HG03159 (cell line): ENCODE results near the gene FAM110D.

Experiments used
- ATAC-seq: cut with Tn5 transposase; IDR thresholded peaks from one replicate; pipeline ENCODE4 v1.9.1; 2021; ENCODE audit warnings: mild to moderate bottlenecking, moderate library complexity; ENCODE audit not compliant: unreplicated experiment

The FAM110D gene

DNA sequence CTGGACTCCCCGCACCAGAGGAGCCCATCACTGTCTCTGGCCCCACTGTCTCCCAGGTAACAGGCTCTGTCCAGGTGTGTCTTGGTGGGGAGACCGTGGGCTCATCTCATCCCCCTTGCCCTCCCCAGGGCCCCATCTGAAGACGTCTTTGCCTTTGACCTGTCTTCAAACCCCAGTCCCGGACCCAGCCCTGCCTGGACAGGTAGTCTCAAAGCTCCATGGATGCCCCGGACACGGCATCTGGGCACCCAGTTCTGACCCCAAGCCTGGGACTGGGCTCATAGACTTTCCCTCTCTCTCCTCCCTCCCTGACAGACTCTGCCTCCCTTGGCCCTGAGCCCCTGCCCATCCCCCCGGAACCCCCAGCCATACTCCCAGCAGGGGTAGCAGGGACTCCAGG lies 25.2 kb downstream of the FAM110D start:
- ATAC-seq: no peak

GRCh38 chr1:26184883-26185282 lies 26.0 kb downstream of the FAM110D start:
- ATAC-seq: no peak

- ATAC-seq: no peak
Measured at GRCh38 chr1:26187882-26188281, 29.0 kb downstream of the FAM110D start.

GRCh38 chr1:26188477-26188876 lies 29.6 kb downstream of the FAM110D start:
- no peak for ATAC-seq

DNA sequence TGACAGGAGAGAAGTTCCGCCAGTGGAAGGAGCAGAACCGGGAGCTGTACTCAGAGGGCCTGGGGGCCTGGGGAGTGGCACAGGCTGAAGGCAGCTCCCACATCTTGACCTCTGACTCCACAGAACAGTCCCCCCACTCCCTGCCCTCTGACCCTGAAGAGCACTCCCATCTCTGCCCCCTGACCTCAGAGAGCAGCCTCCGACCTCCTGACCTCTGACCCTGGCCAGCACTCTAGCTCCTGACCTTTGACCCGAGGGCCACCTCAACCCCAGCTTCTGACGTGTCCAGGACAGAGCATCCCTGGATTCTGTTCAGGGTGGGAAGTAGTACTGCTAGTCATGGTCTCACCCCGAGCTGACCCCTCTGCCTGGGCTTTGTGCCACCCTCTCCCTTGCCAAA lies 30.5 kb downstream of the FAM110D start:
- no peak for ATAC-seq

- no peak for ATAC-seq
Measured at GRCh38 chr1:26189751-26190275, 30.9 kb downstream of the FAM110D start.

- no peak for ATAC-seq
Measured at GRCh38 chr1:26190373-26190987, 31.6 kb downstream of the FAM110D start, which contains the start of gene CATSPER4. TSS of gene CATSPER4 (plus strand) at chr1:26190602. CDS start at chr1:26190628, 26 bp downstream.

GRCh38 chr1:26191739-26192138 lies 32.9 kb downstream of the FAM110D start:
- ATAC-seq: no peak

DNA sequence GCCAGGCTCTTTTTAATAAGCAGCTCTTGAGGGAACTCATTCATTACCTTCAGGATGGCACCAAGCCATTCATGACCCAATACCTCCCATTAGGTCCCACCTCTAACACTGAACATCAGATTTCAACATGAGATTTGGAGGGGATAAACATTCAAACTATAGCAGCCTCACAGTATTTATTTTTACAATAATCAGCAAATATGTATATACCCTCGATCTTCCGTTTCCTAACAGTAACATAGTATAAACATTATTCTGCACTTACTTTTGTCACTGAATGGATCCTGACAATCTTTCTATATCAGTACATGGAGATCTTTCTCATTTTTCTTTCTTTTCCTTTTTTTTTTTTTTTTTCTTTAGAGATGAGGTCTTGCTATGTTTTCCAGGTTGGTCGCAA lies 36.9 kb downstream of the FAM110D start:
- ATAC-seq: no peak

- ATAC-seq: no peak
Measured at GRCh38 chr1:26197301-26197700, 38.4 kb downstream of the FAM110D start.

- ATAC-seq: no peak
Measured at GRCh38 chr1:26197813-26198212, 38.9 kb downstream of the FAM110D start.

- ATAC-seq: no peak
Measured at GRCh38 chr1:26200413-26200812, 41.5 kb downstream of the FAM110D start.

DNA sequence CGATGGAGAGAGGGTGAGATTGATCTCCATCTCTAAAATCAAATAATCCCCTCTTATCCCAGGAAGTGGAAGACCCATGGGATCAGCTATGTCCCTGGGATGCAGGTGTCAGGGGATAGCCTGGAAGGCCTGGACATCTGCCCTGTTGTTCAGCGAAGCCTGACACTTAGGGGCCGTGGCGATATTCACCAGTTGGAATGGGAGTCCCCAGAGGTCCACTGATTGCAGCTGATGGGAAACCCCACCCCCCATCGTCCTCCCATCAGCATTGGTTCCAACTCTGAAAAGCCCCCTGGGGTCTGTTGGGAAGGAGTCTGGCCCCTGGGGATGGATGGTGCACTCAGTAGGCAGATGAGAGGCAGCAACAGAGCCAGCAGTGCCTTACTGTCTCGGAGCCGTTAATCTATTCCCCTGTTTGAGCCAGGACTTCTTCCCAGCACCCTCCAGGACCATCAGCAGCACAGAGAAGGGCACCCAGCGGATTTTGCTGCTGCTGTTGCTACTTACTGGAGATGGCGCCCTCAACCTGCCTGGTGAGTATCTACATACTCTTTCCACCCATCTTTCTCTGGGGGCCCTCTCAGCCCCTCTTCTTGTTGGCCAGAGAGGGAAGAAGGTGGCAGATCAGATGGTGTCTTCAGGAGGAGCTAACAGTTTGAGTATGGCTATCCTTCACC lies 44.9 kb downstream of the FAM110D start:
- no peak for ATAC-seq

DNA sequence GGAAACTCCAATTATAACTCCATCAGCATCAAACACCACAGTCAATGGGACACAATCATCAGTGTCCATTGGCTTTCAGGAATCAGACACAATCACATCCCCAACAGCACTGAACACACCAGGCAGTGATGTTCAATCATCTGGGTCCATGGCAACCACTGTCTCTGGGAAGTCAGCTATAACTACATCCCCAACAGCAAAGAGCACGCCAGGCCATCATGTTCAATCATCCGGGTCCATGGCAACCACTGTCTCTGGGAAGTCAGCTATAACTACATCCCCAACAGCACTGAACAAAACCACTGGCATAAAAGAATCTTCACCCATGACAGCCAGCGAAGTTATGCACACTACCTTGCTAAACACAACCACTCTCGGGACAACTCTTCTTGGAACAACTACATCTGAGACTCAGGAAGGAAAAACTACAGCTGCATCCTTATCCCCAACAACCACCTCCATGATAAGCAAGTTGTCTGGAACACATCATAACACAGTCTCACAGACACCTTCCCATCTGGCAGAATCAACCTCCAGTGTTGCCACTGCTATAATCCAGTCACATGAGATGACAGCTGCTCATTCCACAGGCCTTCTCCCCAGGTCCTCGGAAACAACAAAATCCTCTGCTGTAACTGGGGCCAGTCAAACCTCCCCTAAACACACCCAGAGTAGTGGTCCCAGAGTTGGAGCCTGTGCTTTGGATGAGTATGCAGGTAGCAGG lies 51.4 kb downstream of the FAM110D start:
- ATAC-seq: no peak

DNA sequence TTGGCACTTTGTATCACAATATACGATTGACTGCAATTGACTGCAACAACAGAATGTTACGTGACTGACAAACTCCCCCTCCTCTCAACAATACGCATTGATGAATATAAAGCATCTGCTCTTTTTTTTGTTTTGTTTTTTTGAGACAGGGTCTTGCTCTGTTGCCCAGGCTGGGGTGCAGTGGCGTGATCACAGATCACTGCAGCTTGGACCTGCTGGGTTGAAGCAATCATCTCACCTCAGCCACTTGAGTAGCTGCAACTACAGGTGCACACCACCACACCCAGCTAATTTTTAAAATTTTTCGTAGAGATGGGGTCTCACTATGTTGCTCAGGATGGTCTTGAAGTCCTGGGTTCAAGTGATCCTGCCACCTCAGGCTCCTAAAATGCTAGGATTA lies 53.8 kb downstream of the FAM110D start:
- no peak for ATAC-seq

- no peak for ATAC-seq
Measured at GRCh38 chr1:26213335-26213905, 54.5 kb downstream of the FAM110D start.
